Calu3 (cell line): ENCODE measurements around the gene ASPN. TPM values are rescaled to one million over a fixed set of nuclear protein-coding genes. Genes with fewer than 3 reads are reported as not detected.

Source experiments
- BruUV-seq: library from RNA; stranded (reverse); fragments of 400-500 nt; replicated peaks from 2 replicates; lab custom pipeline; 2021; lab: Mats Ljungman, UMichigan
- CTCF ChIA-PET: fragments of 300-600 bp; sonication (Branson Sonifier 250); formaldehyde crosslinking; loops from one replicate; lab custom pipeline; 2022; ENCODE audit warnings: antibody characterized with exemption; lab: Charles Lee
- DNase-seq: peaks from one replicate; pipeline ENCODE4 v3.0.0; 2022
- H3K27ac Mint-ChIP-seq: one replicate; pipeline ENCODE4 v1.8.0; 2022; ENCODE audit warnings: mixed read lengths; ENCODE audit not compliant: unreplicated experiment
- H3K27me3 Mint-ChIP-seq: one replicate; pipeline ENCODE4 v1.8.0; 2022; ENCODE audit warnings: mixed read lengths; ENCODE audit not compliant: unreplicated experiment
- H3K36me3 Mint-ChIP-seq: one replicate; pipeline ENCODE4 v1.8.0; 2022; ENCODE audit warnings: mild to moderate bottlenecking, moderate library complexity, mixed read lengths; ENCODE audit not compliant: insufficient read depth, unreplicated experiment
- H3K4me1 Mint-ChIP-seq: one replicate; pipeline ENCODE4 v1.8.0; 2022; ENCODE audit warnings: mild to moderate bottlenecking, low read depth, mixed read lengths; ENCODE audit not compliant: unreplicated experiment
- H3K4me3 Mint-ChIP-seq: one replicate; pipeline ENCODE4 v1.8.0; 2022; ENCODE audit warnings: mild to moderate bottlenecking, low read depth, moderate library complexity, mixed read lengths; ENCODE audit not compliant: unreplicated experiment
- H3K9me3 Mint-ChIP-seq: one replicate; pipeline ENCODE4 v1.8.0; 2022; ENCODE audit warnings: low read depth, mixed read lengths; ENCODE audit not compliant: unreplicated experiment
- CTCF ChIP-seq: fragments of 200-600 bp; IDR thresholded peaks from one replicate; pipeline ENCODE4 v1.8.0; 2022; ENCODE audit warnings: antibody characterized with exemption; ENCODE audit not compliant: unreplicated experiment
- intact Hi-C: fragments of 100-400 bp; cut with micrococcal nuclease; formaldehyde crosslinking; loops from one replicate; pipeline ENCODE4 v1.10.0; 2022; ENCODE audit not compliant: unreplicated experiment
- total RNA-seq: library from RNA; stranded (reverse); gene quantifications from 2 replicates; pipeline ENCODE4 v1.2.3, GENCODE V29; 2022

ASPN gene
- total RNA-seq, 1 experiment from 2014 or later: not detected

- H3K9me3 Mint-ChIP-seq: no peaks in the 10 kb centered on the region
- no peaks in the 10 kb centered on the region for H3K36me3 Mint-ChIP-seq
- no peak for DNase-seq
- CTCF ChIA-PET: no interaction called here
- H3K27me3 Mint-ChIP-seq: no peaks in the 10 kb centered on the region
- H3K4me1 Mint-ChIP-seq: no peaks in the 10 kb centered on the region
- no peak for TF ChIP-seq CTCF
- no TSS peak for BruUV-seq
- intact Hi-C loops: no loop called here
- H3K4me3 Mint-ChIP-seq: no peak overlapping the region
- no peak overlapping the region for H3K27ac Mint-ChIP-seq
These were observed 45.7 kb upstream of the ASPN start for GRCh38 chr9:92527832-92528521.

GRCh38 chr9:92527291-92527828 lies 45.1 kb upstream of the ASPN start:
- no TSS peak for BruUV-seq
- CTCF ChIA-PET: no interaction called here
- Mint-ChIP-seq H3K4me3 (no peak overlapping the region), H3K27ac (no peak overlapping the region), H3K9me3 (no peaks in the 10 kb centered on the region), H3K4me1 (no peaks in the 10 kb centered on the region), H3K27me3 (no peaks in the 10 kb centered on the region), H3K36me3 (no peaks in the 10 kb centered on the region)
- no peak for TF ChIP-seq CTCF
- intact Hi-C loops: no loop called here
- no peak for DNase-seq

- CTCF ChIA-PET: no interaction called here
- no peak for DNase-seq
- no peaks in the 10 kb centered on the region for H3K27me3 Mint-ChIP-seq
- intact Hi-C loops: no loop called here
- H3K27ac Mint-ChIP-seq: no peak overlapping the region
- BruUV-seq: no TSS peak
- no peaks in the 10 kb centered on the region for H3K36me3 Mint-ChIP-seq
- no peaks in the 10 kb centered on the region for H3K4me1 Mint-ChIP-seq
- no peak overlapping the region for H3K4me3 Mint-ChIP-seq
- no peak for TF ChIP-seq CTCF
- no peaks in the 10 kb centered on the region for H3K9me3 Mint-ChIP-seq
These were observed 43.0 kb upstream of the ASPN start for GRCh38 chr9:92525306-92525705.

- no TSS peak for BruUV-seq
- intact Hi-C loops: no loop called here
These were observed 42.6 kb upstream of the ASPN start for GRCh38 chr9:92524881-92525280.

More at GRCh38 chr9:92524881-92525280, 42.6 kb upstream of the ASPN start:
- no peak for TF ChIP-seq CTCF
- CTCF ChIA-PET: no interaction called here
- Mint-ChIP-seq H3K4me3 (no peak overlapping the region), H3K27me3 (no peaks in the 10 kb centered on the region), H3K4me1 (no peaks in the 10 kb centered on the region), H3K9me3 (no peaks in the 10 kb centered on the region), H3K27ac (no peak overlapping the region), H3K36me3 (no peaks in the 10 kb centered on the region)
- DNase-seq: no peak
